GM12891 (cell line): ENCODE results near the gene ABHD17C.

Experiments used
- PAX5 ChIP-seq: IDR thresholded peaks from 2 replicates; pipeline ENCODE4 v1.6.1; 2011; ENCODE audit warnings: low read length, moderate library complexity, mild to moderate bottlenecking; ENCODE audit not compliant: insufficient read depth, severe bottlenecking
- POLR2A ChIP-seq: IDR thresholded peaks from 2 replicates; pipeline ENCODE4 v1.6.1; 2011; ENCODE audit warnings: low read depth, low read length, control low read depth
- POLR2AphosphoS5 ChIP-seq: IDR thresholded peaks from 2 replicates; pipeline ENCODE4 v1.6.1; 2011; ENCODE audit warnings: low read depth, low read length, control low read depth
- POU2F2 ChIP-seq: IDR thresholded peaks from 2 replicates; pipeline ENCODE4 v1.6.1; 2011; ENCODE audit warnings: low read depth, mild to moderate bottlenecking, control low read depth, low read length, moderate library complexity
- SPI1 ChIP-seq: IDR thresholded peaks from 2 replicates; pipeline ENCODE4 v1.6.1; 2011; ENCODE audit warnings: low read depth, low read length, control low read depth
- TAF1 ChIP-seq: IDR thresholded peaks from 2 replicates; pipeline ENCODE4 v1.6.1; 2011; ENCODE audit warnings: low read depth, low read length, control low read depth

GRCh38 chr15:80709542-80709941 is 14.4 kb downstream of the ABHD17C start:
- TF ChIP-seq POU2F2 (no peak), POLR2A (no peak), POLR2AphosphoS5 (no peak), TAF1 (no peak), PAX5 (no peak), SPI1 (no peak)
